Neural progenitor cell (in vitro differentiated cells): ENCODE measurements around the gene POLDIP2. TPM values are rescaled to one million over a fixed set of nuclear protein-coding genes. Genes with fewer than 3 reads are reported as not detected.

ENCODE experiments used
- DNase-seq: peaks from one replicate; pipeline ENCODE4 v3.0.0-alpha.2; 2016; ENCODE audit warnings: low spot score
- H2AFZ ChIP-seq: fragments of 200-600 bp; sonication (generic); replicated peaks from 2 replicates; pipeline ENCODE4 v1.6.1; 2016; ENCODE audit warnings: antibody characterized with exemption
- H3F3A ChIP-seq: fragments of 200-600 bp; sonication (generic); 2 replicates; pipeline ENCODE4 v1.6.1; 2016; ENCODE audit warnings: antibody characterized with exemption, low read depth
- H3K27ac ChIP-seq: fragments of 200-600 bp; sonication (generic); 2 replicates; pipeline ENCODE4 v1.5.1; 2016; ENCODE audit warnings: mild to moderate bottlenecking
- H3K27me3 ChIP-seq: fragments of 200-600 bp; sonication (generic); 2 replicates; pipeline ENCODE4 v1.6.1; 2016; ENCODE audit warnings: mild to moderate bottlenecking, moderate library complexity
- H3K36me3 ChIP-seq: fragments of 200-600 bp; sonication (generic); 2 replicates; pipeline ENCODE4 v1.5.1; 2016
- H3K4me1 ChIP-seq: fragments of 200-600 bp; sonication (generic); 2 replicates; pipeline ENCODE4 v1.6.1; 2016; ENCODE audit warnings: mixed run types
- H3K4me2 ChIP-seq: fragments of 200-600 bp; sonication (generic); 2 replicates; pipeline ENCODE4 v1.6.1; 2016
- H3K4me3 ChIP-seq: fragments of 200-600 bp; sonication (generic); 2 replicates; pipeline ENCODE4 v1.5.1; 2016
- H3K79me2 ChIP-seq: fragments of 200-600 bp; sonication (generic); 2 replicates; pipeline ENCODE4 v1.6.1; 2016; ENCODE audit warnings: low read depth
- H3K9ac ChIP-seq: fragments of 200-600 bp; sonication (generic); 2 replicates; pipeline ENCODE4 v1.6.1; 2016
- H3K9me3 ChIP-seq: fragments of 200-600 bp; sonication (generic); 2 replicates; pipeline ENCODE4 v1.5.1; 2016; ENCODE audit warnings: low read depth
- H4K20me1 ChIP-seq: fragments of 200-600 bp; sonication (generic); 2 replicates; pipeline ENCODE4 v1.6.1; 2016; ENCODE audit warnings: low read depth
- H3K27ac Mint-ChIP-seq: 3 replicates; pipeline ENCODE4 v1.8.0; 2021; ENCODE audit warnings: mixed read lengths
- H3K27me3 Mint-ChIP-seq: 2 replicates; pipeline ENCODE4 v1.8.0; 2022; ENCODE audit warnings: low read depth, mild to moderate bottlenecking, inconsistent platforms, moderate library complexity, mixed read lengths; ENCODE audit not compliant: insufficient read depth
- H3K36me3 Mint-ChIP-seq: 3 replicates; pipeline ENCODE4 v1.8.0; 2021; ENCODE audit warnings: mixed read lengths
- H3K4me1 Mint-ChIP-seq: 3 replicates; pipeline ENCODE4 v1.8.0; 2021; ENCODE audit warnings: mixed read lengths
- H3K4me3 Mint-ChIP-seq: 3 replicates; pipeline ENCODE4 v1.8.0; 2021; ENCODE audit warnings: mild to moderate bottlenecking, moderate library complexity, mixed read lengths
- H3K9me3 Mint-ChIP-seq: 3 replicates; pipeline ENCODE4 v1.8.0; 2020; ENCODE audit warnings: mixed read lengths
- CTCF ChIP-seq: fragments of 200-600 bp; sonication (generic); IDR thresholded peaks from 2 replicates; pipeline ENCODE4 v1.5.1; 2017; ENCODE audit warnings: antibody characterized with exemption, mild to moderate bottlenecking
- EZH2 ChIP-seq: fragments of 200-600 bp; sonication (generic); IDR thresholded peaks from 2 replicates; pipeline ENCODE4 v1.6.1; 2017; ENCODE audit warnings: antibody characterized with exemption, mild to moderate bottlenecking, moderate library complexity
- EZH2phosphoT487 ChIP-seq: fragments of 200-600 bp; sonication (generic); IDR thresholded peaks from 2 replicates; pipeline ENCODE4 v1.6.1; 2017; ENCODE audit warnings: antibody characterized with exemption
- total RNA-seq: library from RNA; depleted of rRNA; stranded (reverse); fragments of >200 nt; gene quantifications from 2 replicates; pipeline ENCODE4 v1.2.3, GENCODE V29; 2015; ENCODE audit warnings: low replicate concordance

The POLDIP2 gene
- total RNA-seq, 1 donor from 2014 or later, result 44.6 TPM

- Histone ChIP-seq H3K4me2 (no peak overlapping the region), H2AFZ (no peak overlapping the region), H3K27ac (no peak overlapping the region), H3K79me2 (no peaks in the 10 kb centered on the region), H3F3A (no peaks in the 10 kb centered on the region), H3K4me3 (no peak overlapping the region), H3K36me3 (no peaks in the 10 kb centered on the region), H3K9ac (no peak overlapping the region), H3K4me1 (no peaks in the 10 kb centered on the region), H3K27me3 (peaks cover 16% of the 10 kb centered on the region), H4K20me1 (no peaks in the 10 kb centered on the region), H3K9me3 (no peaks in the 10 kb centered on the region)
- Mint-ChIP-seq H3K27ac (no peak overlapping the region), H3K9me3 (no peaks in the 10 kb centered on the region), H3K27me3 (peaks cover 11% of the 10 kb centered on the region), H3K4me3 (no peak overlapping the region), H3K36me3 (peaks cover 14% of the 10 kb centered on the region), H3K4me1 (peaks cover 13% of the 10 kb centered on the region)
- DNase-seq, result no peak
- no peak for TF ChIP-seq CTCF
- TF ChIP-seq EZH2, result no peak
- TF ChIP-seq EZH2phosphoT487, result no peak
These were observed 39.4 kb upstream of the POLDIP2 start for GRCh38 chr17:28396635-28397239.

GRCh38 chr17:28395968-28396367 is 38.6 kb upstream of the POLDIP2 start:
- Histone ChIP-seq H3K4me2 (no peak overlapping the region), H3K27me3 (peaks cover 8% of the 10 kb centered on the region), H3K9ac (no peak overlapping the region), H3K79me2 (no peaks in the 10 kb centered on the region), H3K36me3 (no peaks in the 10 kb centered on the region), H3K4me3 (no peak overlapping the region), H3F3A (no peaks in the 10 kb centered on the region), H3K4me1 (no peaks in the 10 kb centered on the region), H3K9me3 (no peaks in the 10 kb centered on the region), H3K27ac (no peak overlapping the region), H2AFZ (no peak overlapping the region), H4K20me1 (no peaks in the 10 kb centered on the region)
- H3K27me3 Mint-ChIP-seq, result peaks cover 11% of the 10 kb centered on the region
- H3K4me1 Mint-ChIP-seq, result peaks cover 13% of the 10 kb centered on the region
- no peak for TF ChIP-seq CTCF
- TF ChIP-seq EZH2phosphoT487, result no peak
- TF ChIP-seq EZH2, result no peak
- no peak for DNase-seq
- no peaks in the 10 kb centered on the region for H3K9me3 Mint-ChIP-seq
- H3K27ac Mint-ChIP-seq, result no peak overlapping the region
- H3K36me3 Mint-ChIP-seq, result peaks cover 14% of the 10 kb centered on the region
- no peak overlapping the region for H3K4me3 Mint-ChIP-seq

- Mint-ChIP-seq H3K4me1 (peaks cover 13% of the 10 kb centered on the region), H3K4me3 (no peak overlapping the region), H3K9me3 (no peaks in the 10 kb centered on the region), H3K27me3 (peaks cover 11% of the 10 kb centered on the region), H3K36me3 (peaks cover 16% of the 10 kb centered on the region), H3K27ac (no peak overlapping the region)
- H3F3A ChIP-seq, result no peaks in the 10 kb centered on the region
- H3K4me1 ChIP-seq, result no peaks in the 10 kb centered on the region
- no peak overlapping the region for H2AFZ ChIP-seq
- H3K27me3 ChIP-seq, result peaks cover 5% of the 10 kb centered on the region
- no peak overlapping the region for H3K27ac ChIP-seq
- DNase-seq, result no peak
- no peak overlapping the region for H3K4me3 ChIP-seq
- no peaks in the 10 kb centered on the region for H3K79me2 ChIP-seq
- no peak for TF ChIP-seq EZH2phosphoT487
- no peak for TF ChIP-seq EZH2
- TF ChIP-seq CTCF, result no peak
- H3K9me3 ChIP-seq, result no peaks in the 10 kb centered on the region
- H3K36me3 ChIP-seq, result no peaks in the 10 kb centered on the region
- H4K20me1 ChIP-seq, result no peaks in the 10 kb centered on the region
- H3K9ac ChIP-seq, result no peak overlapping the region
- no peak overlapping the region for H3K4me2 ChIP-seq
These were observed 38.1 kb upstream of the POLDIP2 start for GRCh38 chr17:28395426-28395825.
